ENCODE results near the gene MTMR3. TPM values are rescaled to one million over a fixed set of nuclear protein-coding genes. Genes with fewer than 3 reads are reported as not detected.

The MTMR3 gene
- total RNA-seq, 1 experiment from 2014 or later, result 12.1 TPM

- Histone ChIP-seq H3K4me1 (ENCODE audit: insufficient read depth, low read length) (peaks cover 29% of the 10 kb centered on the region), H4K20me1 (ENCODE audit: low read length) (no peaks in the 10 kb centered on the region), H3K27ac (ENCODE audit: low read length) (no peak overlapping the region), H3K9me3 (ENCODE audit: low read length) (no peaks in the 10 kb centered on the region), H2AFZ (ENCODE audit: low read length) (no peak overlapping the region), H3K79me2 (ENCODE audit: low read length) (no peaks in the 10 kb centered on the region), H3K27me3 (ENCODE audit: low read length) (no peaks in the 10 kb centered on the region), H3K9me2 (replicated peaks; ENCODE audit: low read length) (no peaks in the 10 kb centered on the region), H3K4me3 (ENCODE audit: low read length) (no peak overlapping the region), H3F3A (ENCODE audit: low read length, unreplicated experiment) (no peaks in the 10 kb centered on the region), H3K36me3 (ENCODE audit: low read depth, low read length) (no peaks in the 10 kb centered on the region), H3K9ac (ENCODE audit: low read length) (no peak overlapping the region), H3K4me2 (ENCODE audit: low read length) (no peak overlapping the region)
- TF ChIP-seq EZH2phosphoT487 (IDR thresholded peaks at IDR 0.05; ENCODE audit: borderline replicate concordance, low read length), result no peak
- no peak for TF ChIP-seq CTCF (conservative IDR thresholded peaks at IDR 0.05; ENCODE audit: low read depth, low read length)
- TF ChIP-seq EZH2 (IDR thresholded peaks at IDR 0.05; ENCODE audit: low read length, unreplicated experiment), result no peak
- BruUV-seq (replicated peaks), result no TSS peak
- DNase-seq (no peak), ATAC-seq (no peak)
- intact Hi-C loops (cut with micrococcal nuclease), result no loop called here
- POLR2A ChIA-PET (ENCODE audit: unreplicated experiment), result no interaction called here
- CTCF ChIA-PET, result no interaction called here
Measured at GRCh38 chr22:30041475-30041874, 158.5 kb downstream of the MTMR3 start.

GRCh38 chr22:30041881-30042280, 158.9 kb downstream of the MTMR3 start:
- no peaks in the 10 kb centered on the region for H3K9me3 ChIP-seq (ENCODE audit: low read length)
- no peaks in the 10 kb centered on the region for H4K20me1 ChIP-seq (ENCODE audit: low read length)
- no peaks in the 10 kb centered on the region for H3K9me2 ChIP-seq (replicated peaks; ENCODE audit: low read length)
- H3K4me2 ChIP-seq (ENCODE audit: low read length), result no peak overlapping the region
- no peak overlapping the region for H2AFZ ChIP-seq (ENCODE audit: low read length)
- ChIA-PET CTCF (no interaction called here), POLR2A (ENCODE audit: unreplicated experiment) (no interaction called here)
- no peak overlapping the region for H3K27ac ChIP-seq (ENCODE audit: low read length)
- H3K79me2 ChIP-seq (ENCODE audit: low read length), result no peaks in the 10 kb centered on the region
- no peaks in the 10 kb centered on the region for H3K36me3 ChIP-seq (ENCODE audit: low read depth, low read length)
- no peak for TF ChIP-seq CTCF (conservative IDR thresholded peaks at IDR 0.05; ENCODE audit: low read depth, low read length)
- no peak overlapping the region for H3K4me3 ChIP-seq (ENCODE audit: low read length)
- no peaks in the 10 kb centered on the region for H3F3A ChIP-seq (ENCODE audit: low read length, unreplicated experiment)
- no TSS peak for BruUV-seq (replicated peaks)
- H3K27me3 ChIP-seq (ENCODE audit: low read length), result no peaks in the 10 kb centered on the region
- DNase-seq (no peak), ATAC-seq (no peak)
- intact Hi-C loops (cut with micrococcal nuclease), result no loop called here
- peaks cover 25% of the 10 kb centered on the region for H3K4me1 ChIP-seq (ENCODE audit: insufficient read depth, low read length)
- H3K9ac ChIP-seq (ENCODE audit: low read length), result no peak overlapping the region

- H3K9me3 ChIP-seq (ENCODE audit: low read length), result no peaks in the 10 kb centered on the region
- no peak for DNase-seq
- ChIA-PET POLR2A (ENCODE audit: unreplicated experiment) (interaction anchor here (0.5 kb wide), 1 partner anchor 564 kb away, joined by 3 read pairs; the partner anchor contains the start of gene TCN2), CTCF (no interaction called here)
- no peak for ATAC-seq
- H3F3A ChIP-seq (ENCODE audit: low read length, unreplicated experiment), result no peaks in the 10 kb centered on the region
- no peaks in the 10 kb centered on the region for H3K9me2 ChIP-seq (replicated peaks; ENCODE audit: low read length)
- peaks cover 24% of the 10 kb centered on the region for H3K4me1 ChIP-seq (ENCODE audit: insufficient read depth, low read length)
- H3K4me2 ChIP-seq (ENCODE audit: low read length), result no peak overlapping the region
- TF ChIP-seq EZH2 (IDR thresholded peaks at IDR 0.05; ENCODE audit: low read length, unreplicated experiment), result no peak
- no peak for TF ChIP-seq CTCF (conservative IDR thresholded peaks at IDR 0.05; ENCODE audit: low read depth, low read length)
- no peak for TF ChIP-seq EZH2phosphoT487 (IDR thresholded peaks at IDR 0.05; ENCODE audit: borderline replicate concordance, low read length)
- no peaks in the 10 kb centered on the region for H3K27me3 ChIP-seq (ENCODE audit: low read length)
- H2AFZ ChIP-seq (ENCODE audit: low read length), result no peak overlapping the region
- H3K36me3 ChIP-seq (ENCODE audit: low read depth, low read length), result no peaks in the 10 kb centered on the region
- intact Hi-C loops (cut with micrococcal nuclease), result no loop called here
- H3K79me2 ChIP-seq (ENCODE audit: low read length), result no peaks in the 10 kb centered on the region
- no TSS peak for BruUV-seq (replicated peaks)
- no peak overlapping the region for H3K9ac ChIP-seq (ENCODE audit: low read length)
- H3K27ac ChIP-seq (ENCODE audit: low read length), result no peak overlapping the region
- H4K20me1 ChIP-seq (ENCODE audit: low read length), result no peaks in the 10 kb centered on the region
- no peak overlapping the region for H3K4me3 ChIP-seq (ENCODE audit: low read length)
Measured at GRCh38 chr22:30043161-30043560, 160.2 kb downstream of the MTMR3 start.

All from PC-3 (cell line).